ENCODE results near the gene HELZ. TPM values are rescaled to one million over a fixed set of nuclear protein-coding genes. Genes with fewer than 3 reads are reported as not detected.

Gene HELZ
- total RNA-seq, 1 donor from 2014 or later = 44.9 TPM

DNA sequence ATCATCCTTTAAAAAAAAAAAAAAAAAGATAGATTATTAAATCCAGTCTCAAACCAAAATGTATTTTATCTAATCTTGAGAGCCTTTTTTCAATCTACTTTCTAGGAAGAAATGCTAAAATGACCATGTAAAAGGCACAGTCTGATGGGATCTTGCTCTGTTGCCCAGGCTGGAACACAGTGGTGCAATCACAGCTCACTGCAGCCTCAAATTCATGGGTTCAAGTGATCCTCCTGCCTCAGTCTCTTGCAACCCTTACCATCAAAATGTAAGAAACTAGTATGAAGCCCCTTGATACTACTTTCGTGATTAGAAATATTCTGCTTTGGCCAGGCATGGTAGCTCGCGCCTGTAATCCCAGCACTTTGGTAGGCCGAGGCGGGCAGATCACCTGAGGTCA is 70.8 kb downstream of the HELZ start:
- no peaks in the 10 kb centered on the region for H3K9me3 Mint-ChIP-seq
- H3K36me3 Mint-ChIP-seq = peaks cover 9% of the 10 kb centered on the region
- Histone ChIP-seq H3K4me3 (no peak overlapping the region), H4K20me1 (ENCODE audit: low read depth) (no peaks in the 10 kb centered on the region), H3F3A (ENCODE audit: low read depth) (no peaks in the 10 kb centered on the region), H3K9me3 (ENCODE audit: low read depth) (no peaks in the 10 kb centered on the region), H3K9ac (no peak overlapping the region), H3K79me2 (ENCODE audit: low read depth) (no peaks in the 10 kb centered on the region), H3K4me1 (no peaks in the 10 kb centered on the region), H3K27ac (no peak overlapping the region), H2AFZ (replicated peaks) (no peak overlapping the region), H3K27me3 (no peaks in the 10 kb centered on the region), H3K4me2 (no peak overlapping the region), H3K36me3 (no peaks in the 10 kb centered on the region)
- no peaks in the 10 kb centered on the region for H3K27me3 Mint-ChIP-seq (ENCODE audit: insufficient read depth, low read depth)
- H3K4me1 Mint-ChIP-seq = no peaks in the 10 kb centered on the region
- no peak overlapping the region for H3K4me3 Mint-ChIP-seq
- no peak overlapping the region for H3K27ac Mint-ChIP-seq
- DNase-seq (ENCODE audit: low spot score) = no peak
- TF ChIP-seq EZH2 (IDR thresholded peaks at IDR 0.05) (no peak), EZH2phosphoT487 (IDR thresholded peaks at IDR 0.05) (no peak)
- TF ChIP-seq, protein P1, sequence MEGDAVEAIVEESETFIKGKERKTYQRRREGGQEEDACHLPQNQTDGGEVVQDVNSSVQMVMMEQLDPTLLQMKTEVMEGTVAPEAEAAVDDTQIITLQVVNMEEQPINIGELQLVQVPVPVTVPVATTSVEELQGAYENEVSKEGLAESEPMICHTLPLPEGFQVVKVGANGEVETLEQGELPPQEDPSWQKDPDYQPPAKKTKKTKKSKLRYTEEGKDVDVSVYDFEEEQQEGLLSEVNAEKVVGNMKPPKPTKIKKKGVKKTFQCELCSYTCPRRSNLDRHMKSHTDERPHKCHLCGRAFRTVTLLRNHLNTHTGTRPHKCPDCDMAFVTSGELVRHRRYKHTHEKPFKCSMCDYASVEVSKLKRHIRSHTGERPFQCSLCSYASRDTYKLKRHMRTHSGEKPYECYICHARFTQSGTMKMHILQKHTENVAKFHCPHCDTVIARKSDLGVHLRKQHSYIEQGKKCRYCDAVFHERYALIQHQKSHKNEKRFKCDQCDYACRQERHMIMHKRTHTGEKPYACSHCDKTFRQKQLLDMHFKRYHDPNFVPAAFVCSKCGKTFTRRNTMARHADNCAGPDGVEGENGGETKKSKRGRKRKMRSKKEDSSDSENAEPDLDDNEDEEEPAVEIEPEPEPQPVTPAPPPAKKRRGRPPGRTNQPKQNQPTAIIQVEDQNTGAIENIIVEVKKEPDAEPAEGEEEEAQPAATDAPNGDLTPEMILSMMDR (IDR thresholded peaks at IDR 0.05) = no peak

DNA sequence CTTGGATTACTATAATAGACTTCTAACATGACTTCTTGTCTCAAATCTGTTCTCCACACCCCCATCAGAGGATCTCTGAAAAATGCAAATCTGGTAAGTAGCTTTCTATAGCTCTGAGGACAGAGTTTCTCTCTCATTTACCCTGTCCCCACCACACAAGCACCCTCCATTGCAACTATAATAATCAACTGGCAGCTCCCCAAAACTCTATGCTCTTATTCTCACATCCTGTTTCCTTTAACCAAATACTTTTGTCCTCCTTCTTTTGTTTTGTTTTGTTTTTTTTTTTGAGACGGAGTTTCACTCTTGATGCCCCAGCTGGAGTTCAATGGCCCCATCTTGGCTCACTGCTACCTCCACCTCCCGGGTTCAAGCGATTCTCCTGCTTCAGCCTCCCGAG is 73.4 kb downstream of the HELZ start:
- Mint-ChIP-seq H3K4me1 (no peaks in the 10 kb centered on the region), H3K27me3 (ENCODE audit: insufficient read depth, low read depth) (no peaks in the 10 kb centered on the region), H3K36me3 (peaks cover 11% of the 10 kb centered on the region), H3K27ac (no peak overlapping the region), H3K4me3 (no peak overlapping the region), H3K9me3 (no peaks in the 10 kb centered on the region)
- TF ChIP-seq EZH2 (IDR thresholded peaks at IDR 0.05) (no peak), EZH2phosphoT487 (IDR thresholded peaks at IDR 0.05) (no peak)
- Histone ChIP-seq H2AFZ (replicated peaks) (no peak overlapping the region), H3K4me2 (no peak overlapping the region), H3K4me1 (no peaks in the 10 kb centered on the region), H3K4me3 (no peak overlapping the region), H3K9me3 (ENCODE audit: low read depth) (no peaks in the 10 kb centered on the region), H3K27me3 (no peaks in the 10 kb centered on the region), H4K20me1 (ENCODE audit: low read depth) (no peaks in the 10 kb centered on the region), H3K27ac (no peak overlapping the region), H3F3A (ENCODE audit: low read depth) (no peaks in the 10 kb centered on the region), H3K9ac (no peak overlapping the region), H3K36me3 (peaks cover 5% of the 10 kb centered on the region), H3K79me2 (ENCODE audit: low read depth) (no peaks in the 10 kb centered on the region)
- no peak for DNase-seq (ENCODE audit: low spot score)

DNA sequence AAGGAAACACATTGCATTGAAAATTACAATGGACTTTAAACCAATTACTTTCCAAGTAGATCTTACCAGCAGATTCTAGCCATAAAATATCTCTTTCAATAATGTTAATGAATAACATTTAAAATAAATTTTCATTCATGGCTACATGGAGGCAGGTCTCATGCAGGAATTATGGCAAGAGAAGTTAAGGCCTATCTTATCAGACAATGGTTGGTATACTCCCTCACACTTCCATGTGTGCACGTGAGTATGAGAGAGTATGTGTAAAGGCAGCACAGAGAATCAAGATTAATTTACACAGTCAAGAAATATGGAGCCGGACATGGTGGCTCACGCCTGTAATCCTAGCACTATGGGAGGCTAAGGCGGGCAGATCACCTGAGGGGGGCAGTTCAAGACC is 76.5 kb downstream of the HELZ start:
- Histone ChIP-seq H3K4me2 (no peak overlapping the region), H3F3A (ENCODE audit: low read depth) (no peaks in the 10 kb centered on the region), H4K20me1 (ENCODE audit: low read depth) (no peaks in the 10 kb centered on the region), H3K36me3 (peaks cover 5% of the 10 kb centered on the region), H3K27me3 (no peaks in the 10 kb centered on the region), H3K27ac (no peak overlapping the region), H2AFZ (replicated peaks) (no peak overlapping the region), H3K4me3 (no peak overlapping the region), H3K9me3 (ENCODE audit: low read depth) (no peaks in the 10 kb centered on the region), H3K79me2 (ENCODE audit: low read depth) (no peaks in the 10 kb centered on the region), H3K9ac (no peak overlapping the region), H3K4me1 (no peaks in the 10 kb centered on the region)
- Mint-ChIP-seq H3K27ac (no peak overlapping the region), H3K4me3 (no peak overlapping the region), H3K4me1 (no peaks in the 10 kb centered on the region), H3K9me3 (no peaks in the 10 kb centered on the region), H3K27me3 (ENCODE audit: insufficient read depth, low read depth) (no peaks in the 10 kb centered on the region), H3K36me3 (peaks cover 11% of the 10 kb centered on the region)
- TF ChIP-seq, protein P1 (IDR thresholded peaks at IDR 0.05) = no peak
- TF ChIP-seq EZH2 (IDR thresholded peaks at IDR 0.05) (no peak), EZH2phosphoT487 (IDR thresholded peaks at IDR 0.05) (no peak)
- no peak for DNase-seq (ENCODE audit: low spot score)

DNA sequence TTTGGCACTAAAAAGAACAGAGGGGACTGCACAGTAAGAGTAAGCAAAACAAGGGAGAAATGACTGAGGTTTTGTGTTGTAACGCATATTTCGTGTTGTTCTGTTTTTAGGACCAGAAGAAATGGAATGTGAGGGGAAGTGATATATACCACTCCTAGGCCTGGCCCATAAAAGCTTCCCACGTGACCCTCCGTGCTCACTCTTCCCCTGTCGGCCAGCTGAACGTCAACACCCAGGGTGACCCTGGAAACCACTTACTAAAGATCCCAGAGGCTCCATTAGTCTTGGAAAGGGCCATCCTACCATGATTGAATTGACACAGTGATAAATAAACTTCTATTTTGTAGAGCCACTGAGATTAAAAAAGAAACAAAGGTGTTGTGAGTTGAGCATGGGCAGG is 79.8 kb downstream of the HELZ start:
- Histone ChIP-seq H2AFZ (replicated peaks) (no peak overlapping the region), H3K4me3 (no peak overlapping the region)

More for the DNA sequence above, 79.8 kb downstream of the HELZ start:
- Histone ChIP-seq H3K4me2 (no peak overlapping the region), H3K79me2 (ENCODE audit: low read depth) (no peaks in the 10 kb centered on the region), H3K4me1 (no peaks in the 10 kb centered on the region), H3F3A (ENCODE audit: low read depth) (no peaks in the 10 kb centered on the region), H3K36me3 (peaks cover 5% of the 10 kb centered on the region), H3K27ac (no peak overlapping the region), H3K9me3 (ENCODE audit: low read depth) (no peaks in the 10 kb centered on the region), H3K9ac (no peak overlapping the region), H3K27me3 (no peaks in the 10 kb centered on the region), H4K20me1 (ENCODE audit: low read depth) (no peaks in the 10 kb centered on the region)
- TF ChIP-seq, protein P1 (IDR thresholded peaks at IDR 0.05) = no peak
- TF ChIP-seq EZH2phosphoT487 (IDR thresholded peaks at IDR 0.05) = no peak
- no peak for TF ChIP-seq EZH2 (IDR thresholded peaks at IDR 0.05)
- Mint-ChIP-seq H3K4me1 (no peaks in the 10 kb centered on the region), H3K27ac (no peak overlapping the region), H3K36me3 (peaks cover 2% of the 10 kb centered on the region), H3K9me3 (no peaks in the 10 kb centered on the region), H3K27me3 (ENCODE audit: insufficient read depth, low read depth) (no peaks in the 10 kb centered on the region), H3K4me3 (no peak overlapping the region)
- no peak for DNase-seq (ENCODE audit: low spot score)
